ENCODE measurements around the gene LRFN4. TPM values are rescaled to one million over a fixed set of nuclear protein-coding genes. Genes with fewer than 3 reads are reported as not detected.

Gene LRFN4
- total RNA-seq, 2 donors from 2014 or later = 12.4 to 23.0 TPM

GRCh38 chr11:66877588-66878385 lies 20.9 kb downstream of the LRFN4 start:
- ATAC-seq (ENCODE audit: insufficient number of reproducible peaks, low FRiP score, low read depth) (no peak), DNase-seq (ENCODE audit: low spot score) (no peak)
- Histone ChIP-seq H3K27me3 (replicated peaks; ENCODE audit: insufficient read depth) (no peaks in the 10 kb centered on the region), H3K27ac (no peak overlapping the region), H3K36me3 (no peaks in the 10 kb centered on the region), H3K4me3 (no peak overlapping the region), H3K9me3 (no peaks in the 10 kb centered on the region), H3K4me1 (ENCODE audit: control insufficient read depth in 1 of 2, low read depth in 2 of 2) (peaks cover 0 to 8% of the 10 kb centered on the region in 2 donors)
- TF ChIP-seq, protein P1, sequence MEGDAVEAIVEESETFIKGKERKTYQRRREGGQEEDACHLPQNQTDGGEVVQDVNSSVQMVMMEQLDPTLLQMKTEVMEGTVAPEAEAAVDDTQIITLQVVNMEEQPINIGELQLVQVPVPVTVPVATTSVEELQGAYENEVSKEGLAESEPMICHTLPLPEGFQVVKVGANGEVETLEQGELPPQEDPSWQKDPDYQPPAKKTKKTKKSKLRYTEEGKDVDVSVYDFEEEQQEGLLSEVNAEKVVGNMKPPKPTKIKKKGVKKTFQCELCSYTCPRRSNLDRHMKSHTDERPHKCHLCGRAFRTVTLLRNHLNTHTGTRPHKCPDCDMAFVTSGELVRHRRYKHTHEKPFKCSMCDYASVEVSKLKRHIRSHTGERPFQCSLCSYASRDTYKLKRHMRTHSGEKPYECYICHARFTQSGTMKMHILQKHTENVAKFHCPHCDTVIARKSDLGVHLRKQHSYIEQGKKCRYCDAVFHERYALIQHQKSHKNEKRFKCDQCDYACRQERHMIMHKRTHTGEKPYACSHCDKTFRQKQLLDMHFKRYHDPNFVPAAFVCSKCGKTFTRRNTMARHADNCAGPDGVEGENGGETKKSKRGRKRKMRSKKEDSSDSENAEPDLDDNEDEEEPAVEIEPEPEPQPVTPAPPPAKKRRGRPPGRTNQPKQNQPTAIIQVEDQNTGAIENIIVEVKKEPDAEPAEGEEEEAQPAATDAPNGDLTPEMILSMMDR (IDR thresholded peaks at IDR 0.05) = no peak

DNA sequence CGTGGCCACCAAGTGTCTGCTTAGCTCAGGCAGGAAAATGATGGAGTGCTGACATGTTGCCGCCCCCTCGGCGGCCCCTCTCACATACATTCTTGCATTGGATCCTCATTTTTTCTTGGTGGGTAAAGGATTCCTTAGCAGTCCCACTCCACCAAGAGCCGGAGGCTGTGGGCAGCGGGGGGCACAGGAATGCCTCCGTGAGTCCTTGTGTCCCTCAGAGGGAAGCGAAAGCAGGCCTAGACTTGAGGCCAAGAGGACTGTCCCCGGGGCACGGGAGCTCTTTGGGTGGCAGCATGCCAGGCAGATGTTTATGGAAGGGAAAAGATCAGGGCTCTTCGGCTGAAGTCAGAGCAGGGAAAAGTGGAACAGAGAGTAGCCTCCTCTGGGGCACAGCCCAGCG lies 21.6 kb downstream of the LRFN4 start:
- Histone ChIP-seq H3K27ac (no peak overlapping the region), H3K4me3 (no peak overlapping the region), H3K9me3 (no peaks in the 10 kb centered on the region), H3K4me1 (ENCODE audit: control insufficient read depth in 1 of 2, low read depth in 2 of 2) (peaks cover 0 to 10% of the 10 kb centered on the region in 2 donors), H3K27me3 (replicated peaks; ENCODE audit: insufficient read depth) (no peaks in the 10 kb centered on the region), H3K36me3 (no peaks in the 10 kb centered on the region)
- DNase-seq (ENCODE audit: low spot score) (no peak), ATAC-seq (ENCODE audit: insufficient number of reproducible peaks, low FRiP score, low read depth) (no peak)
- TF ChIP-seq, protein P1 (IDR thresholded peaks at IDR 0.05) = no peak

GRCh38 chr11:66879000-66879399 lies 22.1 kb downstream of the LRFN4 start:
- H3K27me3 ChIP-seq (replicated peaks; ENCODE audit: insufficient read depth) = no peaks in the 10 kb centered on the region
- H3K9me3 ChIP-seq = no peaks in the 10 kb centered on the region
- ATAC-seq (ENCODE audit: insufficient number of reproducible peaks, low FRiP score, low read depth) (no peak), DNase-seq (ENCODE audit: low spot score) (no peak)
- H3K4me1 ChIP-seq (ENCODE audit: control insufficient read depth in 1 of 2, low read depth in 2 of 2) = peaks cover 0 to 10% of the 10 kb centered on the region in 2 donors
- no peaks in the 10 kb centered on the region for H3K36me3 ChIP-seq
- TF ChIP-seq, protein P1 (IDR thresholded peaks at IDR 0.05) = no peak
- H3K27ac ChIP-seq = no peak overlapping the region
- H3K4me3 ChIP-seq = no peak overlapping the region

- no peak overlapping the region for H3K4me3 ChIP-seq
- DNase-seq (ENCODE audit: low spot score) (no peak), ATAC-seq (ENCODE audit: insufficient number of reproducible peaks, low FRiP score, low read depth) (no peak)
- H3K27ac ChIP-seq = no peak overlapping the region
- H3K9me3 ChIP-seq = no peaks in the 10 kb centered on the region
- H3K36me3 ChIP-seq = no peaks in the 10 kb centered on the region
- peaks cover 0 to 10% of the 10 kb centered on the region in 2 donors for H3K4me1 ChIP-seq (ENCODE audit: control insufficient read depth in 1 of 2, low read depth in 2 of 2)
- H3K27me3 ChIP-seq (replicated peaks; ENCODE audit: insufficient read depth) = no peaks in the 10 kb centered on the region
- TF ChIP-seq, protein P1 (IDR thresholded peaks at IDR 0.05) = no peak
Measured at GRCh38 chr11:66879583-66879982, 22.7 kb downstream of the LRFN4 start.

GRCh38 chr11:66879999-66880398 lies 23.1 kb downstream of the LRFN4 start:
- Histone ChIP-seq H3K9me3 (no peaks in the 10 kb centered on the region), H3K4me1 (ENCODE audit: control insufficient read depth in 1 of 2, low read depth in 2 of 2) (peaks cover 0 to 10% of the 10 kb centered on the region in 2 donors), H3K27me3 (replicated peaks; ENCODE audit: insufficient read depth) (no peaks in the 10 kb centered on the region), H3K27ac (no peak overlapping the region), H3K36me3 (no peaks in the 10 kb centered on the region), H3K4me3 (no peak overlapping the region)
- TF ChIP-seq, protein P1 (IDR thresholded peaks at IDR 0.05) = no peak
- DNase-seq (ENCODE audit: low spot score) = no peak
- no peak for ATAC-seq (ENCODE audit: insufficient number of reproducible peaks, low FRiP score, low read depth)
